ENCODE measurements around the gene KRT17.

DNA sequence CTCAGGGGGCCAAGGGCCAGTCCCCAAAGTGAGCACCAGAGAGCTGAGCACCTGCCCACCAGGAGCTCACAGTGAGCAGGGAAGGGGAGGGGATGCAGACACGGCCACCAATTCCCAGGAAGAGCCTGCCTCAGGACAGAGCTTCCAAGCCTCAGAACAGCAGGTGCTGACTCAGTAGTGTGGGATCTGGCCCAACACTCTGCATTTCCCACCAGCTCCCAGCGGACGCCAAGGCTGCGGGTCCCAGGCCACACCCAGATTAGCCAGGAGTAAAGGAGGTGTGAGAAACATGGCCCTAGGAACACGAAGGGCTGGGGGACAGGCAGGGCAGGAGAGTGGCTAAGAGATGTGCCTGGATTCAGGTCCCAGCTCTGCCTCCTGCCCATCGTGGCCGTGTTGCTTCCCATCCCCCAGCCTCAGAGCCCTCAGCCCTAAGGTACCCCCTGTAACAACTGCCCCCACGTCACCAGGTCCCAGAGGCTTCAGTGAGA, 35.9 kb upstream of the KRT17 start:
- no peak for TF ChIP-seq CTCF (IDR thresholded peaks at IDR 0.05)
- no peak for TF ChIP-seq POLR2A (IDR thresholded peaks at IDR 0.05)
